Measurements from ENCODE around the gene MRM3. TPM values are rescaled to one million over a fixed set of nuclear protein-coding genes. Genes with fewer than 3 reads are reported as not detected.

The MRM3 gene
- total and polyA plus RNA-seq, 2 donors (not counting 1 experiment from before 2014, with no cell fraction given) = 11.6 to 20.9 TPM

DNA sequence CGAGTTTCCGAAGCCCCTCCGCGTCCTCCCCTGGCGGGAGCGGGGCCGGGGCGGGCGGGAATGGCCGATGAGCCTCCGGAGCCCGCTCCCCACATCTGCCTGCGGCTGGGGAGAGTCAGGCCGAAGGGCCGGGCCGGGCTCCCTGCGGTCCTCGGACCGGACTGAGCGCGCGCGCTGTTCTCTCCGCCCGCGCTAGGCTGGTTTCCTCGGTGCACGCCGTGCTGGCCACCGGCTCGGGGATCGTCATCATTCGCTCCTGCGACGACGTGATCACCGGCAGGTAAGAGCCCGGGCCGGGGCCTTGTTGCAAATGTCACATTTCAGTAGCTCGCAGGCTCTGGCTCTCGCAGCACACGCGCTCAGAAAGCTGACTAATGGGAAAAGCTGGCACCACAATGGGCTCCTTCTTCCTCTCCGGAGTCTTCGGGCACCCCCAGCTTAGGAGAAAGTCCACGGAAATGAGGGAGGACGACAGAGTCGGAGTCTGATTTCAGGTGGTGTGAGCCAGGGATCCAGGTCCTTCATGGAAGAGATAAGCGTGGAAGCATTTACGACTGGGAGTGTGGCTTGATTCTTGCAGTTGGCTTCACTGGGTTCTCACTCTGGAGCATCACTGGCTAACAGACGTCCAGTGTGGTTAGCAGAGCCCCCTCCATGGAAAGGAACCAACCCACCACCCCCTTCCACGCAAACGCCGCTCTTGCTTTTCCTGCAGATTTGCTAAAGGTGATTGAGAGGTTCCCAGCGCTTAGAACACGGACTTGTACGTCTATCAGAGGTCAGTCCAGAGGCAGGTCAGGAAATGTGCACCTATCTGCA lies 49.0 kb upstream of the MRM3 start:
- CTCF ChIA-PET = interaction anchor here (0.9 kb wide), 1 partner anchor 33 kb away, joined by 3 read pairs; no protein-coding TSS in a partner anchor
- Histone ChIP-seq H3K4me2 (replicated peaks; ENCODE audit: low read depth, low read length, poor library complexity, severe bottlenecking) (peak overlapping the region; percentile 97), H4K20me1 (ENCODE audit: control insufficient read depth, insufficient read depth, low read length, poor library complexity, severe bottlenecking) (no peaks in the 10 kb centered on the region), H3K9me3 (ENCODE audit: control extremely low read depth in 1 of 3, control insufficient read depth in 2 of 3, insufficient read depth in 1 of 3, low read length in 2 of 3) (peaks cover 0 to 3% (median 0%) of the 10 kb centered on the region in 3 donors), H3K9ac (ENCODE audit: low read length) (peak overlapping the region; percentile 63), H3K36me3 (replicated peaks in 1 of 2; ENCODE audit: control extremely low read depth in 1 of 2, control insufficient read depth in 1 of 2, extremely low read depth in 1 of 2, insufficient read depth in 2 of 2, low read length in 1 of 2) (no peaks in the 10 kb centered on the region), H3K27ac (ENCODE audit: low read length in 2 of 2) (no peak overlapping the region), H3K27me3 (replicated peaks in 1 of 4; ENCODE audit: control extremely low read depth in 1 of 4, control insufficient read depth in 3 of 4, insufficient read depth in 4 of 4, low read length in 3 of 4) (peaks cover 0 to 27% (median 12%) of the 10 kb centered on the region in 4 experiments), H3K79me2 (ENCODE audit: control insufficient read depth, insufficient read depth, low read length) (no peaks in the 10 kb centered on the region), H3K4me3 (ENCODE audit: control extremely low read depth in 1 of 5, extremely low read depth in 1 of 5, insufficient read depth in 1 of 5, low read depth in 2 of 5, low read length in 4 of 5) (peak overlapping the region in 4 of 5 experiments; percentile 32 to 57 (median 54)), H3K4me1 (ENCODE audit: control insufficient read depth in 2 of 2, insufficient read depth in 2 of 2, low read length in 2 of 2) (peaks cover 9 to 10% of the 10 kb centered on the region in 2 donors), H2AFZ (ENCODE audit: insufficient read depth, low read depth, low read length, poor library complexity, severe bottlenecking) (peak overlapping the region; percentile 69)
- 5% methylated on average over 51 of the region's 57 CpGs for WGBS (ENCODE audit: insufficient coverage)
- no peak for TF ChIP-seq EZH2 (IDR thresholded peaks at IDR 0.05; ENCODE audit: borderline replicate concordance, insufficient read depth, low read depth, low read length, poor library complexity, severe bottlenecking)
- TF ChIP-seq, protein P1, sequence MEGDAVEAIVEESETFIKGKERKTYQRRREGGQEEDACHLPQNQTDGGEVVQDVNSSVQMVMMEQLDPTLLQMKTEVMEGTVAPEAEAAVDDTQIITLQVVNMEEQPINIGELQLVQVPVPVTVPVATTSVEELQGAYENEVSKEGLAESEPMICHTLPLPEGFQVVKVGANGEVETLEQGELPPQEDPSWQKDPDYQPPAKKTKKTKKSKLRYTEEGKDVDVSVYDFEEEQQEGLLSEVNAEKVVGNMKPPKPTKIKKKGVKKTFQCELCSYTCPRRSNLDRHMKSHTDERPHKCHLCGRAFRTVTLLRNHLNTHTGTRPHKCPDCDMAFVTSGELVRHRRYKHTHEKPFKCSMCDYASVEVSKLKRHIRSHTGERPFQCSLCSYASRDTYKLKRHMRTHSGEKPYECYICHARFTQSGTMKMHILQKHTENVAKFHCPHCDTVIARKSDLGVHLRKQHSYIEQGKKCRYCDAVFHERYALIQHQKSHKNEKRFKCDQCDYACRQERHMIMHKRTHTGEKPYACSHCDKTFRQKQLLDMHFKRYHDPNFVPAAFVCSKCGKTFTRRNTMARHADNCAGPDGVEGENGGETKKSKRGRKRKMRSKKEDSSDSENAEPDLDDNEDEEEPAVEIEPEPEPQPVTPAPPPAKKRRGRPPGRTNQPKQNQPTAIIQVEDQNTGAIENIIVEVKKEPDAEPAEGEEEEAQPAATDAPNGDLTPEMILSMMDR (IDR thresholded peaks at IDR 0.05) = no peak
- peak overlapping the region; percentile 79 for H3K27ac Mint-ChIP-seq
- POLR2A ChIA-PET = no interaction called here
- DNase-seq (peak; percentile 50), ATAC-seq (ENCODE audit: low read depth) (peak; percentile 35)
- intact Hi-C loops (cut with micrococcal nuclease) = loop anchor here (2.0 kb wide), 2 partner anchors 18 to 20 kb away; partner anchors contain the start of genes GEMIN4 and VPS53
- peaks cover 10% of the 10 kb centered on the region for H3K4me1 Mint-ChIP-seq
- no peaks in the 10 kb centered on the region for H3K9me3 Mint-ChIP-seq (ENCODE audit: insufficient read depth)
- no peaks in the 10 kb centered on the region for H3K27me3 Mint-ChIP-seq
- peak overlapping the region; percentile 88 for H3K4me3 Mint-ChIP-seq

DNA sequence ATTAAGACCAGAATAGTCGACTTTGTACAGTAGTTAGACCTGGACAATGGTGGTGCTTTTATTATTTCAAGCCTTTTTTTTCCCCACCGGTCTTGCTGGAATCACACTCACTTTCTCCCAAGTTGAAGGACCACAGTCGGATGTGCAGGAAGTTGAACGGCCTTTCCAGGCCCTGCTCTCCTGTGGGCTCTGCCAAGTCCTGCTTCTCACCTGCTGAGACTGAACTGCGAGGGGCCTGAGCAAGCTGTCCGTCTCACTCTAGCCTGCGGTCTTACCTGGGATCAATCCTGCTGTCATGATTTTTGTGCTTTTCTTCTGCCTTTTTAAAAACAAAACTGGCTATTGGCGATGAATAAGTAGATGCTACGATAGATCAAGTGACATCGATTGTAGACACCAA lies 48.4 kb upstream of the MRM3 start:
- Mint-ChIP-seq H3K9me3 (ENCODE audit: insufficient read depth) (no peaks in the 10 kb centered on the region), H3K4me1 (peaks cover 10% of the 10 kb centered on the region), H3K27ac (no peak overlapping the region), H3K4me3 (peak overlapping the region; percentile 88), H3K27me3 (no peaks in the 10 kb centered on the region)
- H3K36me3 ChIP-seq (replicated peaks in 1 of 2; ENCODE audit: control extremely low read depth in 1 of 2, control insufficient read depth in 1 of 2, extremely low read depth in 1 of 2, insufficient read depth in 2 of 2, low read length in 1 of 2) = no peaks in the 10 kb centered on the region
- peaks cover 0 to 27% (median 12%) of the 10 kb centered on the region in 4 experiments for H3K27me3 ChIP-seq (replicated peaks in 1 of 4; ENCODE audit: control extremely low read depth in 1 of 4, control insufficient read depth in 3 of 4, insufficient read depth in 4 of 4, low read length in 3 of 4)
- no peak overlapping the region for H3K27ac ChIP-seq (ENCODE audit: low read length in 2 of 2)
- ATAC-seq (ENCODE audit: low read depth) = no peak
- TF ChIP-seq, protein P1 (IDR thresholded peaks at IDR 0.05) = no peak
- TF ChIP-seq EZH2 (IDR thresholded peaks at IDR 0.05; ENCODE audit: borderline replicate concordance, insufficient read depth, low read depth, low read length, poor library complexity, severe bottlenecking) = no peak
- H4K20me1 ChIP-seq (ENCODE audit: control insufficient read depth, insufficient read depth, low read length, poor library complexity, severe bottlenecking) = no peaks in the 10 kb centered on the region
- H2AFZ ChIP-seq (ENCODE audit: insufficient read depth, low read depth, low read length, poor library complexity, severe bottlenecking) = no peak overlapping the region
- no peak for DNase-seq
- ChIA-PET POLR2A (no interaction called here), CTCF (interaction anchor here (0.9 kb wide), 1 partner anchor 33 kb away, joined by 3 read pairs; no protein-coding TSS in a partner anchor)
- WGBS (ENCODE audit: insufficient coverage) = 79% methylated on average over 7 of the region's 10 CpGs
- H3K9ac ChIP-seq (ENCODE audit: low read length) = no peak overlapping the region
- no peak overlapping the region for H3K4me2 ChIP-seq (replicated peaks; ENCODE audit: low read depth, low read length, poor library complexity, severe bottlenecking)
- peaks cover 0 to 3% (median 0%) of the 10 kb centered on the region in 3 donors for H3K9me3 ChIP-seq (ENCODE audit: control extremely low read depth in 1 of 3, control insufficient read depth in 2 of 3, insufficient read depth in 1 of 3, low read length in 2 of 3)
- H3K79me2 ChIP-seq (ENCODE audit: control insufficient read depth, insufficient read depth, low read length) = no peaks in the 10 kb centered on the region
- peaks cover 9 to 10% of the 10 kb centered on the region in 2 donors for H3K4me1 ChIP-seq (ENCODE audit: control insufficient read depth in 2 of 2, insufficient read depth in 2 of 2, low read length in 2 of 2)
- intact Hi-C loops (cut with micrococcal nuclease) = loop anchor here (2.0 kb wide), 2 partner anchors 19 kb away; partner anchors contain the start of genes GEMIN4 and VPS53
- no peak overlapping the region for H3K4me3 ChIP-seq (ENCODE audit: control extremely low read depth in 1 of 5, extremely low read depth in 1 of 5, insufficient read depth in 1 of 5, low read depth in 2 of 5, low read length in 4 of 5)

All from B cell (primary cell).